Naive thymus-derived CD4-positive, alpha-beta T cell (primary cell): ENCODE measurements around the gene ULK4. TPM values are rescaled to one million over a fixed set of nuclear protein-coding genes. Genes with fewer than 3 reads are reported as not detected.

Source experiments
- ATAC-seq: fragments of 150-1000 bp; cut with Tn5 transposase; 2 replicates; pipeline ENCODE4 v1.10.0; 2021; ENCODE audit warnings: mild to moderate bottlenecking, moderate library complexity
- CTCF ChIA-PET: fragments of 350-600 bp; sonication (Branson Sonifier 250); formaldehyde crosslinking; loops from one replicate; lab custom pipeline; 2021; ENCODE audit warnings: antibody characterized with exemption; lab: Charles Lee
- POLR2A ChIA-PET: fragments of 350-600 bp; sonication (Branson Sonifier 250); formaldehyde crosslinking; loops from one replicate; lab custom pipeline; 2021; ENCODE audit warnings: antibody characterized with exemption, inconsistent platforms; lab: Charles Lee
- DNase-seq, 9 donors: peaks; one replicate each; pipeline versions ENCODE4 v3.0.0 to v3.0.0-alpha.2; 2020 to 2022; ENCODE audit warnings: mixed read lengths in 1 of 9
- H3K27ac ChIP-seq: one replicate; pipeline ENCODE4 v1.7.0; 2013; ENCODE audit warnings: mild to moderate bottlenecking, low read depth, low read length, moderate library complexity
- H3K27me3 ChIP-seq, 2 donors: one replicate each; pipeline ENCODE4 v1.7.0; 2013; ENCODE audit warnings: low read length in 2 of 2, mild to moderate bottlenecking in 2 of 2, moderate library complexity in 2 of 2; ENCODE audit not compliant: control insufficient read depth in 2 of 2, insufficient read depth in 2 of 2
- H3K36me3 ChIP-seq, 3 experiments: 1 replicate in 2 of 3; 2 replicates in 1 of 3; pipeline ENCODE4 v1.7.0; 2013; ENCODE audit warnings: low read length in 3 of 3, mild to moderate bottlenecking in 3 of 3, moderate library complexity in 1 of 3; ENCODE audit not compliant: insufficient read depth in 3 of 3, control insufficient read depth in 2 of 3
- H3K4me1 ChIP-seq, 2 donors: one replicate each; pipeline ENCODE4 v1.7.0; 2013; ENCODE audit warnings: low read length in 2 of 2, mild to moderate bottlenecking in 2 of 2, moderate library complexity in 1 of 2; ENCODE audit not compliant: control insufficient read depth in 2 of 2, insufficient read depth in 2 of 2
- H3K4me3 ChIP-seq: 2 replicates; pipeline ENCODE4 v1.7.0; 2013; ENCODE audit warnings: mild to moderate bottlenecking, low read length
- H3K9me3 ChIP-seq, 3 experiments: 1 replicate in 2 of 3; 2 replicates in 1 of 3; pipeline ENCODE4 v1.7.0; 2013; ENCODE audit warnings: low read length in 3 of 3; ENCODE audit not compliant: control insufficient read depth in 2 of 3
- H3K27ac Mint-ChIP-seq, 9 donors: one replicate each; pipeline ENCODE4 v1.8.0; 2020 to 2022; ENCODE audit warnings: mixed read lengths in 9 of 9, mild to moderate bottlenecking in 8 of 9, moderate library complexity in 5 of 9, inconsistent platforms in 2 of 9
- H3K27me3 Mint-ChIP-seq, 5 donors: one replicate each; pipeline ENCODE4 v1.8.0; 2021 to 2022; ENCODE audit warnings: mixed read lengths in 5 of 5, mild to moderate bottlenecking in 1 of 5
- H3K36me3 Mint-ChIP-seq, 5 donors: one replicate each; pipeline ENCODE4 v1.8.0; 2020 to 2022; ENCODE audit warnings: mixed read lengths in 5 of 5, mild to moderate bottlenecking in 3 of 5, inconsistent platforms in 1 of 5
- H3K4me1 Mint-ChIP-seq, 7 donors: one replicate each; pipeline ENCODE4 v1.8.0; 2020 to 2022; ENCODE audit warnings: mixed read lengths in 7 of 7, mild to moderate bottlenecking in 3 of 7, inconsistent platforms in 1 of 7
- H3K4me3 Mint-ChIP-seq, 10 donors: one replicate each; pipeline ENCODE4 v1.8.0; 2020 to 2022; ENCODE audit warnings: mild to moderate bottlenecking in 10 of 10, mixed read lengths in 10 of 10, moderate library complexity in 6 of 10, inconsistent platforms in 2 of 10
- H3K9me3 Mint-ChIP-seq, 11 donors: one replicate each; pipeline ENCODE4 v1.8.0; 2020 to 2022; ENCODE audit warnings: mixed read lengths in 11 of 11, mild to moderate bottlenecking in 4 of 11, inconsistent platforms in 1 of 11, moderate library complexity in 1 of 11
- intact Hi-C, 2 donors: fragments of 100-400 bp; cut with micrococcal nuclease; formaldehyde crosslinking; loops; one replicate each; pipeline ENCODE4 v1.15.1; 2023
- polyA plus RNA-seq, 2 donors: library from polyadenylated mRNA; unstranded; fragments of 300-500 nt; fragmentation: Illumina TruSeq; gene quantifications; one replicate each; pipeline ENCODE4 v1.2.3, GENCODE V29; 2021
- total RNA-seq, 6 experiments: library from RNA in 5 of 6; stranded (reverse) in 5 of 6; gene quantifications; 1 replicate in 5 of 6; 2 replicates in 1 of 6; pipeline ENCODE4 v1.2.3 and lab custom pipeline; 2021 to 2026

ULK4 gene
- total and polyA plus RNA-seq, 7 experiments from 2014 or later: 6.6 to 22.3 (median 18.9) TPM

DNA sequence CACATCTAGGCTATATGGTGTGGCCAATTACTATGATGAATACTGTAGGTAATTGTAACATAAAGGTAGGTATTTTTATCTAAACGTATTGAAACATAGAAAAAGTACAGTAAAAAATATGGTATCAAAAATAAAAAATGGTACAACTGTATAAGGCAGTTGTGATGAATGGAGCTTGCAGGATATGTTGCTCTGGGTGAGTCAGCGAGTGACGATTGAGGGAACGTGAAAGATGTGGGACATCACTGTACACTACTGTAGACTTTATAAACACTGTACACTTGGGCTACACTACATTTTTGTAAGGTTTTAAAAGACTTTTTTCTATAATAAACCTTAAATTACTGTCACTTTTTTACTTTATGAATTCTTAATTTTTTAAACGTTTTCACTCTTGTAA, 752.3 kb downstream of the ULK4 start:
- peak overlapping the region in 1 of 9 donors; percentile 9 for H3K27ac Mint-ChIP-seq
- CTCF ChIA-PET: interaction anchor here (0.9 kb wide), 1 partner anchor 8 kb away, joined by 4 read pairs; no protein-coding TSS in a partner anchor
- no peak for ATAC-seq

DNA sequence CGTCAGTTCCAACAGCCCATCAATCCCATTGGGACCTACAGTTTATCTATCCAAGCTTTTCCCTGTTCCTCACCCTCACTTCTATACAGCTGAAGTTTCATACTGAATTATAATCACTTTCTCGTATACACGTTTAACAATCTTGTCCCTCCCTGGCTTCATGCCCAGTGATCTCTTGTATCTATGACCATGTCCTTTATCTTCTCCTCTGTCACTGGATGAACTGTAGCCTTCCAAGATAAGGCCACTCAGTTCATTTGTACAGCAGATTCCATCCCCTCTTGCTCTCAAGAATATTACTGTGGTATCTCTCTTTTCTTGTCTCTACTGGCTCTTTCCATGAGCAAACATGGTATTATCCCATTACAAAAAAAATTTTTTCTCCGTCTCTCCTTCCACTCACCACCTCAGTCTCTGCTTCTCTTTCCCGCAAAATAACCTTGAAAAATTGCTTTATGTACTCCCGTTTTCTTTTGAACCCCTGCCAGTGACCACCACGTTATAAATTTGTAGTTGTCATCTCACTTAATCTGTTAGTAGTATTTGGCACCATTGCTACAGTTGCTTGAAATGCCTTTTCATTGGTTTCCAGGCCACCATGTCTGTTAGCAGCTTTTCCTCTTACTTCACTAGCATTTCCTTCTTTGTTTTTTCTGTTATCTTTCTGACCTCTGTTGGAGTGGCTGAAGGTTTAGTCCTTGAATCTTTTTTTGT, 753.2 kb downstream of the ULK4 start:
- Histone ChIP-seq H3K27ac (no peak overlapping the region), H3K4me3 (no peak overlapping the region), H3K4me1 (peaks cover 49 to 69% of the 10 kb centered on the region in 2 donors), H3K36me3 (no peaks in the 10 kb centered on the region), H3K9me3 (no peaks in the 10 kb centered on the region), H3K27me3 (no peaks in the 10 kb centered on the region)
- ATAC-seq: no peak
- peak overlapping the region in 7 of 9 donors; percentile 2 to 59 (median 14) for H3K27ac Mint-ChIP-seq
- no peaks in the 10 kb centered on the region for H3K27me3 Mint-ChIP-seq
- H3K9me3 Mint-ChIP-seq: peaks cover 0 to 4% (median 0%) of the 10 kb centered on the region in 11 donors
- H3K36me3 Mint-ChIP-seq: peaks cover 0 to 21% (median 12%) of the 10 kb centered on the region in 5 donors
- ChIA-PET POLR2A (interaction anchor here (0.6 to 3.0 kb wide), 3 partner anchors 10 to 22 kb away, joined by 4 to 11 read pairs (median 7); partner anchors contain the start of gene CTNNB1), CTCF (interaction anchor here (1.1 kb wide), 1 partner anchor 880 kb away, joined by 3 read pairs; no protein-coding TSS in a partner anchor)
- H3K4me3 Mint-ChIP-seq: peak overlapping the region in 7 of 10 donors; percentile 19 to 90 (median 48)
- intact Hi-C loops: no loop called here
- no peak for DNase-seq
- peaks cover 48 to 91% (median 85%) of the 10 kb centered on the region in 7 donors for H3K4me1 Mint-ChIP-seq

More for the DNA sequence above, 752.3 kb downstream of the ULK4 start:
- Histone ChIP-seq H3K4me3 (no peak overlapping the region), H3K27ac (no peak overlapping the region), H3K27me3 (no peaks in the 10 kb centered on the region), H3K4me1 (peaks cover 44 to 72% of the 10 kb centered on the region in 2 donors), H3K36me3 (no peaks in the 10 kb centered on the region), H3K9me3 (no peaks in the 10 kb centered on the region)
- Mint-ChIP-seq H3K9me3 (peaks cover 0 to 4% (median 0%) of the 10 kb centered on the region in 11 donors), H3K4me1 (peaks cover 47 to 91% (median 85%) of the 10 kb centered on the region in 7 donors), H3K4me3 (peak overlapping the region in 5 of 10 donors; percentile 4 to 90 (median 41)), H3K27me3 (no peaks in the 10 kb centered on the region), H3K36me3 (peaks cover 0 to 21% (median 12%) of the 10 kb centered on the region in 5 donors)
- POLR2A ChIA-PET: interaction anchor here (1.3 to 3.0 kb wide), 2 partner anchors 10 to 11 kb away, joined by 7 to 11 read pairs; partner anchors contain the start of gene CTNNB1
- no peak for DNase-seq
- intact Hi-C loops: no loop called here

DNA sequence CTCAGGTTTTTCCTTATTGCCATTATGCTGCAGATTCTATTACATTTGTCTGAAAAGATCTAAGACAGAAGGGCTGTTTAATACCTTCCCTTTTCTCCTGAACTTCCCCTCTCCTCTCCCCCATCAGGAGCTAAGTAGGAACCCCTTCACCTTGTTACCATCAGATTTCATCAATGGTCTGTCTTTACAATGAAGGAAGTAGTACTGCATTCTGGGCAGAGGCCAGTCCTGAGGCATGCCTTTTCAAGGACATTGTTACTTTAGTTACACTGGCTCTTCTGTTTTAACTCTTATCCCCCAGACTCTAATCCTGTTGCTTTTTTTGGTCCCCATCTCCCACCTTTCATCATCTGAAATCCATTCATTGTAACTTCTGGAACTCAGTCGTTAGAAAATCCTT, 754.5 kb downstream of the ULK4 start:
- no peaks in the 10 kb centered on the region for H3K27me3 Mint-ChIP-seq
- no peaks in the 10 kb centered on the region for H3K36me3 ChIP-seq
- DNase-seq: no peak
- no peak overlapping the region for H3K27ac ChIP-seq
- ChIA-PET CTCF (interaction anchor here (0.6 to 1.1 kb wide), 2 partner anchors 799 to 879 kb away, joined by 3 read pairs; no protein-coding TSS in a partner anchor), POLR2A (interaction anchor here (0.8 to 3.0 kb wide), 2 partner anchors 8 to 9 kb away, joined by 4 to 11 read pairs; partner anchors contain the start of gene CTNNB1)
- ATAC-seq: no peak
- intact Hi-C loops: loop anchor here in 1 of 2 donors (1.0 kb wide), 1 partner anchor 8 kb away; the partner anchor contains the start of gene CTNNB1
- H3K27me3 ChIP-seq: no peaks in the 10 kb centered on the region
- H3K27ac Mint-ChIP-seq: peak overlapping the region in 6 of 9 donors; percentile 19 to 80 (median 45)
- no peak overlapping the region for H3K4me3 ChIP-seq
- peaks cover 0 to 21% (median 12%) of the 10 kb centered on the region in 5 donors for H3K36me3 Mint-ChIP-seq
- H3K9me3 ChIP-seq: no peaks in the 10 kb centered on the region
- peak overlapping the region in 9 of 10 donors; percentile 38 to 90 (median 59) for H3K4me3 Mint-ChIP-seq
- H3K4me1 ChIP-seq: peaks cover 56 to 71% of the 10 kb centered on the region in 2 donors
- H3K9me3 Mint-ChIP-seq: peaks cover 0 to 4% (median 0%) of the 10 kb centered on the region in 11 donors
- H3K4me1 Mint-ChIP-seq: peaks cover 44 to 91% (median 85%) of the 10 kb centered on the region in 7 donors

DNA sequence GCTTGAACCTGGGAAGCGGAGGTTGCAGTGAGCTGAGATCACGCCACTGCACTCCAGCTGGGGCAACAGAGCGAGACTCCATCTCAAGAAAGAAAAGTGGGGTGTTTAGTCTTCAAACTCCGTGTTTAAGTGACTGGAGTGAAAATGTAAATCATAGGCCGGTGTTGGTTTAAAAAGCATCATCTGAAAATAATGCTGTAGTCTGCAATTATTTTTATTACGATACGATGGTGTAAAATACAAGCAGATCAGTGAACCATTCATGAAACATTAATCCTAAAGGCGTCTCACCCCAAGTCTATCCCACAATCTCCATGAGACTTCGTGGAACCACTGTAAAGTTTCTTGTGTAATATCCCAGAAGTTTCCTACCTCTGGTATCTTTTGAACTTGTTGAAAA, 756.3 kb downstream of the ULK4 start:
- Histone ChIP-seq H3K4me1 (peaks cover 64 to 65% of the 10 kb centered on the region in 2 donors), H3K36me3 (no peaks in the 10 kb centered on the region), H3K4me3 (no peak overlapping the region), H3K27ac (no peak overlapping the region), H3K9me3 (no peaks in the 10 kb centered on the region), H3K27me3 (no peaks in the 10 kb centered on the region)
- intact Hi-C loops: no loop called here
- Mint-ChIP-seq H3K36me3 (peaks cover 0 to 11% (median 5%) of the 10 kb centered on the region in 5 donors), H3K9me3 (peaks cover 0 to 4% (median 0%) of the 10 kb centered on the region in 11 donors), H3K4me1 (peaks cover 60 to 93% (median 89%) of the 10 kb centered on the region in 7 donors), H3K4me3 (peak overlapping the region in 9 of 10 donors; percentile 36 to 90 (median 57)), H3K27ac (peak overlapping the region in 2 of 9 donors; percentile 42 to 63), H3K27me3 (no peaks in the 10 kb centered on the region)
- no peak for ATAC-seq
- CTCF ChIA-PET: no interaction called here
- POLR2A ChIA-PET: interaction anchor here (0.9 kb wide), 1 partner anchor 11 kb away, joined by 3 read pairs; no protein-coding TSS in a partner anchor
- no peak for DNase-seq

DNA sequence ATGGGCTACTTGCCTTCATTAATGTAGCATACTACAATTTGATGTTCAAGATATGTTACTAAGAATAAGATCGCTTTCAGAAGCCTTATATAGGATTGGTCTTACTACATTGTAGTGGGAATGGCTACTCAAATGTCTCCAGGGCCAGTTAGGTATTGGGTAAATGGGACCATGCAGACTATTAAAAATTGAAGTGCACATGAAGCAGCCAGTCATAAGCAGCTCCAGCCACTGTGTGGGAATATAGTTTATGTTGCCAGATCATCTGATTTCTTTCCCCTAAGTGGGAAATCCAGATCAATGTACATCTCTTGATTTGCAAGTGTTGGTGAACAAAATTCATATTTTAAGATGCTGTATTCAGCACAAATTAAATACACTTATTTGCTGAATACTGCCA, 757.5 kb downstream of the ULK4 start:
- peaks cover 0 to 1% (median 0%) of the 10 kb centered on the region in 11 donors for H3K9me3 Mint-ChIP-seq
- peaks cover 59 to 94% (median 86%) of the 10 kb centered on the region in 7 donors for H3K4me1 Mint-ChIP-seq
- peaks cover 0 to 7% (median 2%) of the 10 kb centered on the region in 5 donors for H3K36me3 Mint-ChIP-seq
- Histone ChIP-seq H3K36me3 (peaks cover 0 to 2% (median 0%) of the 10 kb centered on the region in 3 experiments), H3K27ac (no peak overlapping the region), H3K27me3 (no peaks in the 10 kb centered on the region), H3K4me3 (no peak overlapping the region), H3K4me1 (peaks cover 62 to 65% of the 10 kb centered on the region in 2 donors), H3K9me3 (no peaks in the 10 kb centered on the region)
- H3K27me3 Mint-ChIP-seq: no peaks in the 10 kb centered on the region
- no peak for ATAC-seq
- H3K27ac Mint-ChIP-seq: peak overlapping the region in 4 of 9 donors; percentile 24 to 58 (median 47)
- H3K4me3 Mint-ChIP-seq: peak overlapping the region in 8 of 10 donors; percentile 32 to 93 (median 59)
- ChIA-PET CTCF (no interaction called here), POLR2A (interaction anchor here (0.8 kb wide), 1 partner anchor 23 kb away, joined by 3 read pairs; no protein-coding TSS in a partner anchor)
- intact Hi-C loops: loop anchor here (5.0 kb wide), 4 partner anchors 33 to 808 kb away; no protein-coding TSS in a partner anchor
- no peak for DNase-seq

DNA sequence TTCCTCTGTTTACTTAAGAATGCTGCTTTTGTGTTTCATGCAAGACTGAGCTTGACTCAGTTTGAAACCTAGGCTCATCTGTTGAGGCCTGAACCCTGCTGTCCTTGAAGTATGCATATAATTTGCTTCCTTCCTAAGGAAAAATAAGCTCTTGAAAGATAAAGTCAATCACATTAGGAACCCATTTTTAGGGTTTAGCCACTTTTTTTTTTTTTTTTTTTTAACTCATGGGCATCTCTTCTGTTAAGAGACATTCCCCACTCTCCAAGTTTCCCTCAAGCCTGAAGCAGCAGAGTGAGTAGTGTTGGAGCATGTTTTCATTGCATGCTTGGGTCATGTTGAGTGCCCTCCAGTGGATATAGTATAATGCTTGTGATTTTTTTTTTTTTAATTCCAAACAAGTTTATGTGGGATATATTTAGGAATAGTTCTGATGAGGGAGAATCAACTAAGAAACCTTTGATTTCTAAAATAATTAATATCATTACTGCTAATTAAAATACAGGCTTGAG, 759.0 kb downstream of the ULK4 start:
- no peak for ATAC-seq
- intact Hi-C loops: loop anchor here (1.0 to 5.0 kb wide), 5 partner anchors 8 to 809 kb away; no protein-coding TSS in a partner anchor
- H3K27me3 Mint-ChIP-seq: peaks cover 0 to 3% (median 0%) of the 10 kb centered on the region in 5 donors
- peaks cover 0 to 2% (median 0%) of the 10 kb centered on the region in 5 donors for H3K36me3 Mint-ChIP-seq
- Histone ChIP-seq H3K27ac (no peak overlapping the region), H3K9me3 (no peaks in the 10 kb centered on the region), H3K4me3 (peak overlapping the region; percentile 60), H3K4me1 (peaks cover 52 to 65% of the 10 kb centered on the region in 2 donors), H3K27me3 (no peaks in the 10 kb centered on the region), H3K36me3 (peaks cover 0 to 3% (median 0%) of the 10 kb centered on the region in 3 experiments)
- ChIA-PET CTCF (interaction anchor here (0.6 to 0.7 kb wide), 2 partner anchors 32 to 321 kb away, joined by 5 read pairs; no protein-coding TSS in a partner anchor), POLR2A (interaction anchor here (0.6 to 0.7 kb wide), 3 partner anchors 28 to 1943 kb away, joined by 3 to 6 read pairs (median 3); no protein-coding TSS in a partner anchor)
- H3K27ac Mint-ChIP-seq: peak overlapping the region in 3 of 9 donors; percentile 14 to 59 (median 46)
- H3K9me3 Mint-ChIP-seq: peaks cover 0 to 3% (median 0%) of the 10 kb centered on the region in 11 donors
- no peak for DNase-seq
- peak overlapping the region; percentile 1 to 100 (median 91) for H3K4me3 Mint-ChIP-seq
- H3K4me1 Mint-ChIP-seq: peaks cover 51 to 80% (median 75%) of the 10 kb centered on the region in 7 donors
